ENCODE results near the gene NPPB.

Gene NPPB

DNA sequence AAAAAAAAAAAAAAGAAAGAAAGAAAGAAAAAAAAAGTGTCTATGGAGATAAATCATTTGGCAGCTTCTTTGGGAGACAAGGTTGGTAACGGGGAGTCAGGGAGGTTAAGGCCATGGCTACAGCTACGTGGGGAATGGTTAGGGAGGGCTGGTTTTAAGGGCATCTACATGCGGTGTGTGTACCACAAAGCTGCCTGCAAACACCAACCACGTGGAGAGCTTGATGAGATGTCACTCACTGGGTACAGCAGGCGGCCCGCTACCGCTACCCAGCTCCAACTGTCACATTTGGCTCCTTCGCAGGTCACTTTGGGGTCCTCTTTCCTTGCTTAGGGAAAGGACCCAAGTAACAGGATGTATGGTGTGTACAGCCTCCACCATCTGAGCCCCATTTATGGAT lies 4.2 kb downstream of the NPPB start:
- peaks cover 12% of the 10 kb centered on the region for H3K27me3 ChIP-seq (ENCODE audit: insufficient read depth, poor library complexity, severe bottlenecking)
- no peak for DNase-seq (ENCODE audit: low read depth in 1 of 2, low spot score in 1 of 2)
- H3K4me3 ChIP-seq (replicated peaks; ENCODE audit: insufficient read depth, low read length) = no peak overlapping the region
- no peak overlapping the region for H3K27ac ChIP-seq (replicated peaks)
- no peak for TF ChIP-seq SPI1 (IDR thresholded peaks at IDR 0.05; ENCODE audit: borderline replicate concordance, low read depth)
- TF ChIP-seq, protein P1, sequence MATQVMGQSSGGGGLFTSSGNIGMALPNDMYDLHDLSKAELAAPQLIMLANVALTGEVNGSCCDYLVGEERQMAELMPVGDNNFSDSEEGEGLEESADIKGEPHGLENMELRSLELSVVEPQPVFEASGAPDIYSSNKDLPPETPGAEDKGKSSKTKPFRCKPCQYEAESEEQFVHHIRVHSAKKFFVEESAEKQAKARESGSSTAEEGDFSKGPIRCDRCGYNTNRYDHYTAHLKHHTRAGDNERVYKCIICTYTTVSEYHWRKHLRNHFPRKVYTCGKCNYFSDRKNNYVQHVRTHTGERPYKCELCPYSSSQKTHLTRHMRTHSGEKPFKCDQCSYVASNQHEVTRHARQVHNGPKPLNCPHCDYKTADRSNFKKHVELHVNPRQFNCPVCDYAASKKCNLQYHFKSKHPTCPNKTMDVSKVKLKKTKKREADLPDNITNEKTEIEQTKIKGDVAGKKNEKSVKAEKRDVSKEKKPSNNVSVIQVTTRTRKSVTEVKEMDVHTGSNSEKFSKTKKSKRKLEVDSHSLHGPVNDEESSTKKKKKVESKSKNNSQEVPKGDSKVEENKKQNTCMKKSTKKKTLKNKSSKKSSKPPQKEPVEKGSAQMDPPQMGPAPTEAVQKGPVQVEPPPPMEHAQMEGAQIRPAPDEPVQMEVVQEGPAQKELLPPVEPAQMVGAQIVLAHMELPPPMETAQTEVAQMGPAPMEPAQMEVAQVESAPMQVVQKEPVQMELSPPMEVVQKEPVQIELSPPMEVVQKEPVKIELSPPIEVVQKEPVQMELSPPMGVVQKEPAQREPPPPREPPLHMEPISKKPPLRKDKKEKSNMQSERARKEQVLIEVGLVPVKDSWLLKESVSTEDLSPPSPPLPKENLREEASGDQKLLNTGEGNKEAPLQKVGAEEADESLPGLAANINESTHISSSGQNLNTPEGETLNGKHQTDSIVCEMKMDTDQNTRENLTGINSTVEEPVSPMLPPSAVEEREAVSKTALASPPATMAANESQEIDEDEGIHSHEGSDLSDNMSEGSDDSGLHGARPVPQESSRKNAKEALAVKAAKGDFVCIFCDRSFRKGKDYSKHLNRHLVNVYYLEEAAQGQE (IDR thresholded peaks at IDR 0.05; ENCODE audit: insufficient replicate concordance, low read depth) = no peak

DNA sequence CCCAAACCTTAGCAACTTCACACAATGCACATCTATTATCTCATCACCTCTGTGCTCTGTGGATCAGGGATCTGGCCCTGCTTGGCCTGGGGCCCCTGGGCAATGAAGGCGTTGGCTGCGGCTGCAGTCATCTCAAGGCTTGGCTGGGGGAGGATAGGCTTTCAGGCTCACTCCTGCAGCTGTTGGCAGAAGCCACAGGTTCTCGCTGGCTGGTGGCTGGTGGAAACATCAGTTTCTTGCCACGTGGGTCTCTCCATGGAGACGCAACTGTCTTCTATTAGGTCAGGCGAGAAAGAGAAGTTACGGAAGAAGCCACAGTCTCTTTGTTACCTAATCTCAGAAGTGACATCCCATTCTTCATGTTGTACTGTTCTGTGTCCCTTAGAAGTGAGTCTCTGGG lies 7.6 kb downstream of the NPPB start:
- Histone ChIP-seq H3K4me3 (replicated peaks; ENCODE audit: insufficient read depth, low read length) (no peak overlapping the region), H3K27ac (replicated peaks) (peak overlapping the region; percentile 81), H3K27me3 (ENCODE audit: insufficient read depth, poor library complexity, severe bottlenecking) (no peaks in the 10 kb centered on the region)
- TF ChIP-seq, protein P1 (IDR thresholded peaks at IDR 0.05; ENCODE audit: insufficient replicate concordance, low read depth) = peak; percentile 62
- TF ChIP-seq, protein P2, sequence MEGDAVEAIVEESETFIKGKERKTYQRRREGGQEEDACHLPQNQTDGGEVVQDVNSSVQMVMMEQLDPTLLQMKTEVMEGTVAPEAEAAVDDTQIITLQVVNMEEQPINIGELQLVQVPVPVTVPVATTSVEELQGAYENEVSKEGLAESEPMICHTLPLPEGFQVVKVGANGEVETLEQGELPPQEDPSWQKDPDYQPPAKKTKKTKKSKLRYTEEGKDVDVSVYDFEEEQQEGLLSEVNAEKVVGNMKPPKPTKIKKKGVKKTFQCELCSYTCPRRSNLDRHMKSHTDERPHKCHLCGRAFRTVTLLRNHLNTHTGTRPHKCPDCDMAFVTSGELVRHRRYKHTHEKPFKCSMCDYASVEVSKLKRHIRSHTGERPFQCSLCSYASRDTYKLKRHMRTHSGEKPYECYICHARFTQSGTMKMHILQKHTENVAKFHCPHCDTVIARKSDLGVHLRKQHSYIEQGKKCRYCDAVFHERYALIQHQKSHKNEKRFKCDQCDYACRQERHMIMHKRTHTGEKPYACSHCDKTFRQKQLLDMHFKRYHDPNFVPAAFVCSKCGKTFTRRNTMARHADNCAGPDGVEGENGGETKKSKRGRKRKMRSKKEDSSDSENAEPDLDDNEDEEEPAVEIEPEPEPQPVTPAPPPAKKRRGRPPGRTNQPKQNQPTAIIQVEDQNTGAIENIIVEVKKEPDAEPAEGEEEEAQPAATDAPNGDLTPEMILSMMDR (IDR thresholded peaks at IDR 0.05; ENCODE audit: insufficient read depth, low read length) = no peak
- TF ChIP-seq POLR2AphosphoS5 (IDR thresholded peaks at IDR 0.05; ENCODE audit: low read depth) = peak; percentile 95
- 0 out of 2 replicates have a peak, but pooled peaks have one; percentile 24 for TF ChIP-seq GABPA (IDR thresholded peaks at IDR 0.05; ENCODE audit: low read depth)
- peak; percentile 93 to 99 for DNase-seq (ENCODE audit: low read depth in 1 of 2, low spot score in 1 of 2)

DNA sequence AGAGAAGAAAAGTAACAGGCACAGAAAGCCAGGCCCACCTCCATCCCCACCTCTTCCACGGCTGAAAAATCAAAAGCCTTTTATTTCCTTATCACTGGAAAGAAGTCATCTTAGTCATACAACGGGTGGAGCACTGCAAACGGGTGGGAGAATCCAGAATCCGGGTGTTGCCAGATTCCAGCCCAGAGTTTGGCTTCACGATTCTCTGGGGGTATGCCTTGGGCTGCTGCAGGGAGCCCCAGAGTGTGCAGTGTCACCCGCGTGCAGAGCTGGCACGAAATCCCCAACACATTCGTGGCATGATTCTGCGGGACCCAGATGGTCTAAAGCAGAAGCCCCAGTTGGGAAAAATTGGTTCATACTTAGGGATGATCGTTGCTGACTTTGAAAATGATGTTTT lies 8.6 kb downstream of the NPPB start:
- Histone ChIP-seq H3K27me3 (ENCODE audit: insufficient read depth, poor library complexity, severe bottlenecking) (no peaks in the 10 kb centered on the region), H3K27ac (replicated peaks) (peak overlapping the region; percentile 81), H3K4me3 (replicated peaks; ENCODE audit: insufficient read depth, low read length) (no peak overlapping the region)
- no peak for TF ChIP-seq SPI1 (IDR thresholded peaks at IDR 0.05; ENCODE audit: borderline replicate concordance, low read depth)
- no peak for TF ChIP-seq GABPA (IDR thresholded peaks at IDR 0.05; ENCODE audit: low read depth)
- TF ChIP-seq, protein P2 (IDR thresholded peaks at IDR 0.05; ENCODE audit: insufficient read depth, low read length) = no peak
- TF ChIP-seq POLR2AphosphoS5 (IDR thresholded peaks at IDR 0.05; ENCODE audit: low read depth) = no peak; the same call in 1 of the 2 replicates
- TF ChIP-seq, protein P1 (IDR thresholded peaks at IDR 0.05; ENCODE audit: insufficient replicate concordance, low read depth) = no peak
- DNase-seq (ENCODE audit: low read depth in 1 of 2, low spot score in 1 of 2) = no peak

DNA sequence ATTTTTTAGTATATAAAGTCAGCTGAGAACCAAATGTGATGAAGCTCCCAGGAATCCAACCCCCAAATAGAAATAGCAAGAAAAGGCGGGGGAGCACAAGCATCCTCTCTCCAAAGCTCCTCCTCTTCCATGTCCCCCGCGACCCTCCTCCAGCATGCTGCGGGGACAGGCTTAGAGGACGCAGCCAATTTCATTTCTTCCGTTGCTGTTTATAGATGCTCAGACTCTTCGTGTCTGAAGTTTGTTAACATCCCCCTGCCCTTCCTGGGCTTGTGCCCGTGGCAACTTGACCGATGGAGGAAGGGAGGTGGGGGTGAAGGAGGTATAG lies 10.4 kb downstream of the NPPB start:
- TF ChIP-seq SPI1 (IDR thresholded peaks at IDR 0.05; ENCODE audit: borderline replicate concordance, low read depth) = no peak
- TF ChIP-seq, protein P2 (IDR thresholded peaks at IDR 0.05; ENCODE audit: insufficient read depth, low read length) = no peak
- no peak for TF ChIP-seq POLR2AphosphoS5 (IDR thresholded peaks at IDR 0.05; ENCODE audit: low read depth)
- TF ChIP-seq GABPA (IDR thresholded peaks at IDR 0.05; ENCODE audit: low read depth) = no peak
- TF ChIP-seq, protein P1 (IDR thresholded peaks at IDR 0.05; ENCODE audit: insufficient replicate concordance, low read depth) = no peak
- H3K4me3 ChIP-seq (replicated peaks; ENCODE audit: insufficient read depth, low read length) = no peak overlapping the region
- no peaks in the 10 kb centered on the region for H3K27me3 ChIP-seq (ENCODE audit: insufficient read depth, poor library complexity, severe bottlenecking)
- no peak overlapping the region for H3K27ac ChIP-seq (replicated peaks)
- no peak for DNase-seq (ENCODE audit: low read depth in 1 of 2, low spot score in 1 of 2)
